Measurements from ENCODE around the gene CGGBP1.

GRCh38 chr3:88030210-88030609, 28.6 kb downstream of the CGGBP1 start:
- TF ChIP-seq CTCF (IDR thresholded peaks at IDR 0.05): no peak
- no peak for TF ChIP-seq POLR2AphosphoS5 (IDR thresholded peaks at IDR 0.05)
